Activated CD8-positive, alpha-beta memory T cell treated with anti-CD3 and anti-CD28 coated beads for 1 hour (primary cell): Measurements from ENCODE around the gene VAV3.
"Not testable (repeated sequence)": the region's sequence is repeated elsewhere in the genome, so short reads cannot be mapped to it uniquely, and the experiment has no call there.

Experiments used
- DNase-seq, 2 donors: peaks; one replicate each; pipeline ENCODE4 v3.0.0-alpha.2; 2020; ENCODE audit warnings: low read depth in 1 of 2; ENCODE audit errors: extremely low read depth in 1 of 2

VAV3 gene

DNA sequence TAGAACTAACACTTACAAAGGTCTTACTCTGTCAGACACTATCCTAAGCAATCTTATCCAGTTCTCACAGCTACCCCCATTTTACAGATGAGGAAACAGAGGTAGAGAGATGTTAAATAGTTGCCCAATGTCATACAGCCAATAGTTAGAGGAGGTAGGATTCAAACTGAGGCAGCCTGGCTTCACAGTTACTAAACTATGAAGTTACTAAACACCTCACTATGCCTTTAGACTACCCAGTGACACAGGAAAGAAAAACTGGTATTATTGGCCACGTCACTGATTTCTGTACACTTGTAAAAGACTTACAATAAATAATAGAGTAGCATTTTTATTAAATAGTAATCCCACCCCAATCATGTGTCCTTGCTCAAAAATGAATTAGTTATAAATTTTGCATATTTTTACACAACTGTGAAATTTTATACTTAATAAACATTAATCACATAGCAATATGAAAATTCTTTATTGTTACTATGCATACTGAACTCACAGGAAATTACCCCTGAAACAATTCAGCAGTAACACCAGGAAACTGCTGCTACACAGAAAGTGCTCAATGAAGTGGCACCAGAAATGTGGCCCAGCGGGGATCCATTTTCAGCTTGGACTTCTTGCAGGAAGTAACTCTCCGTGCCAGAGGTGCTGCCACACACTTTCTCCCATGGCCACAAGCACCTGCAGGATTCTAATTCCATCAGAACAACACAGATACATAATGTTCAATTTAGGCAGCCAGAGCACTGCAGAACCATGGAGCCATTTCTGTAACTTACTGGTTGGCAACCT, 69.4 kb downstream of the VAV3 start:
- DNase-seq, result no peak

DNA sequence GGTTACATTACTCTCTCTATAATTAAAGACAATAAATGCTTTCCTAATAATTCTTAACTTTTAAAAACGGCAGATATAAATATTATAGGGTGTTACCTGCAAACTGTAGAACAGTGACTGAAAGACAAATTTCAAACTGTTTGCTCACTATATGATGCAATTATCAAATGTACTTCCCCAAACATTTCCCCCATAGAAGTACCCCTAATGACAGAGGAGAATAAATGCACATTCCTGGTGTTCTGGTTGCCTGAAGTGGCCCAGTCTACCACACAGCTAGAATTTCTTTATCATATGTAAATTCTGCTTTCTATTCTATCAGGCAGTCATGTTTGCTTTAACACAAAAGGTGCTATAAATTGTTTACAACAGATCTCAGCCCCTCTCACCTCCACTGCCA, 70.4 kb downstream of the VAV3 start:
- no peak for DNase-seq

DNA sequence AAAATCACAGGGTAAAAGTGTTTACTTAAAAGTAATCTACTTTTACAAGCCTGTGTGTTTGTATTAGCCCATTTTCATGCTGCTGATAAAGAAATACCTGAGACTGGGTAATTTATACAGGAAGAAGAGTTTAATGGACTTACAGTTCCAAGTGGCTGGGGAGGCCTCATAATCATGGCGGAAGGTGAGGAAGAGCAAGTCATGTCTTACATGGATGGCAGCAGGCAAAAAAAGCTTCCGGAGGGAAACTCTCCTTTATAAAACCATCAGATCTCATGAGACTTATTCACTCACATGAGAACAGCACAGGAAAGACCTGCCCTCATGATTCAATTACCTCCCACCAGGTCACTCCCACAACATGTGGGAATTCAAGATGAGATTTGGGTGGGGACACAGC, 71.6 kb downstream of the VAV3 start:
- not testable (repeated sequence) for DNase-seq

- no peak for DNase-seq
Measured at GRCh38 chr1:107889524-107889923, 75.5 kb downstream of the VAV3 start.

DNA sequence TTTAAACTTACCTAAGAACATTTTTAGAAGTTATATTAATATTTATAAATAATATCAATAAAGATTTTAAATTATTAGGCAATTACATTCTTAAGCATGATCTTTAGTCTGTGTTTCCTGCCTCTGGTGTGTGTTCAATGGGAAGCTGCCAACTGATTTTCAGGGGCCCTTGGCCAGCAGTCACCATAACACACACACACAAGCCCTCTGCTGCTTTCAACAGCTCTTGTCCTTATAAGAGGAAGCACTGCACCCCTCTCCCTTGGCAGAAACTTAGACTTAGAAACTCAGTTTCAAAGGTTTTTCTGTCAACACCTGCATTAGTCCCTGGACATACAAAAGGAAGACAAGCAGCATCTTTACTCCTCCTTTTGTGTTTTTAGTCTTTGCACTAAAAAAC, 81.4 kb downstream of the VAV3 start:
- no peak for DNase-seq

GRCh38 chr1:107879927-107880326, 85.1 kb downstream of the VAV3 start:
- DNase-seq, result no peak

GRCh38 chr1:107879346-107879745, 85.6 kb downstream of the VAV3 start:
- DNase-seq, result no peak

DNA sequence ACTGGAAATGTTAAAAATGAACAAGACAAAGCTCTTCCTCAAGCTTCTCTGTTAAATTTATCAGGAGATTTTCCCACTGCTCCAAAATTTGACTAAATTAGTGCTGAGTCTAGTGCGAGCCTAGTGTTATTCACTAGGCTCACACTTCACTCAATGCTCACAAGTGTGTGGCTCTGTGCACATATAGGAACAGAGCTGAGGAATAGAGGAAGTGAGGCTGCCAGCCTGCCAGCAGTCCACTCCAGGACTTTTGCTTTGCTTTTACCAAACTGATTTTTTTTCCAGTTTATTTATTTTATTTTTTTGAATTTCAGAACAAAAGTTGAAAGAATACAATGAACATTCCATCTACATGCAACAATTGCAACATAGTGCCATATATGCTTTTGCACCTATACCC, 87.2 kb downstream of the VAV3 start:
- no peak for DNase-seq

- no peak for DNase-seq
Measured at GRCh38 chr1:107877092-107877491, 87.9 kb downstream of the VAV3 start.

DNA sequence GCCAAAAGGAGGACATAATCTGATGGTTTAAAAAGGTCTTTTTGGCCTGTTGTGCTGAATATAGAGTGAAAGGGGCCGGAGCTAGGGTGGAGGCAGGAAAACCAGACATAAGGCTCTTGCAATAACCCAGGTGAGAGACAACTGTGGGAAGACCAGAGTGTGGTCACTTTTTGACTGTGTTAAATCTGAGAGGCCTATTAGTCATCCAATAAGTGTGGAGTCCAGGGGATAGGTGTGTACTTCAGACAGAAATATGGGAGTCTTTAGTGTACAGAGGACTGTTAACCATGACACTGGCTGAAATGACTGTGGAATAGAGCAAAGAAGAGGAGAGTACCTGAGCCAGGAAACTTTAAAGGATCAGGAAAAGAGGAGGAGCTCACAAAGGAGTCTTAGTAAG, 89.3 kb downstream of the VAV3 start:
- no peak for DNase-seq

- no peak for DNase-seq
Measured at GRCh38 chr1:107874221-107874620, 90.8 kb downstream of the VAV3 start.

GRCh38 chr1:107871687-107872395, 93.1 kb downstream of the VAV3 start:
- DNase-seq, result no peak

GRCh38 chr1:107871259-107871658, 93.7 kb downstream of the VAV3 start:
- no peak for DNase-seq

GRCh38 chr1:107870696-107871095, 94.3 kb downstream of the VAV3 start:
- DNase-seq, result no peak

DNA sequence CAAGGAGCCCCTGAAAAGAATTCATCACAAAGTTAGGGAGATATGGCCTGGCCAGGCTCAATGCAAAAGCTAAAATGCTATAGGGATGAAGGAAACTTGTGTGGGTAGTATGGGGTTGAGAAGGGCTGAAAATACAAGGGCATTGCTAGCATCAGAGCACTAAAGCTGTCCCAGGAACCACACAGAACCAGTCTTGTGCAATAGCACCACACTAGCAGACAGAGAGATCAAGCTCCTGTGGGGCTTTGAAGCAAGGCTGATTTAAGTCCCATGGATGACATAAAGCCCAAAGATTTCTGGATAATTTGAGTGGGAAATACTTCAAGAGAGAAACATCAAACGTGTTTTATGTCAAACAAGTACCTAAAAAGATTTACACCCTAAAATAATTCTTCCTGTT, 97.1 kb downstream of the VAV3 start:
- DNase-seq, result no peak

DNA sequence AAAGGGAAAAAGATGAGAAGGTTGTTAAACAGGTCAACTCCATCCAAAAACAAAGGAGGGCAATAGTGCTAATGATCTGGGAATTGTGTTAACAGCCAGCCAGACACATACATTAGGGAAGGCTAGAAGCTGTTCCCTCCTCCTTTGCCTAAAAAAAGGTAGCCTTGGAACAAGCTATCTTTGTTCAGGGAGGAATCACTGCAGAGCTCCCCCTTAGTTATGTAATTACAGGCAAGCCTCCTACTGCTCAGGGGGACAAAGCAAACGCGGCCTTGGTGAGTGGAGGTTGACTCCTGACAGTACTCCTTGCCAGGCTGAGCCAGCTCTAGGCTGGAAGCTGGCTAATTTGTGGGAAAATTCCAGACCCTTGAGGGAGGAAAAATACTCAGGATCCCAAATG, 97.6 kb downstream of the VAV3 start:
- no peak for DNase-seq

GRCh38 chr1:107866870-107867269, 98.1 kb downstream of the VAV3 start:
- DNase-seq, result no peak

DNA sequence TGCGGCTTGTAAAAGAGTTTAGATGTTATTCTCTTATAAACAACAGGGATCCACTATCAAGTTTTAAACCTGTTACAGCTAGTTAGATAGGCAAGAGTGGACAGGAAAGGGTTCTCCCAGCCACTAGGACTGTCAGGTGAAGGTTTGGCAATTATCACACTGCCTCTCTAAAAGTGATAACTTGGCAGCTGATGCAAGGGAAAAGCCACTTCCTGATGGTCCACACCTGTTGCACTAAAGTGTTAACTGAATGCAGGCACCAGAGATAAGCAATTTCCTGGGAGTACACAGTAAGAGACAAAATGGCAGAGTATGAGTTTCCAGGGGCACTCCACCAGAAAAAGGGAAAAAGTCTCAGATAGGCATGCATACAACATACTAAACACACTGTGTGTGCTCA, 99.4 kb downstream of the VAV3 start:
- DNase-seq, result no peak

DNA sequence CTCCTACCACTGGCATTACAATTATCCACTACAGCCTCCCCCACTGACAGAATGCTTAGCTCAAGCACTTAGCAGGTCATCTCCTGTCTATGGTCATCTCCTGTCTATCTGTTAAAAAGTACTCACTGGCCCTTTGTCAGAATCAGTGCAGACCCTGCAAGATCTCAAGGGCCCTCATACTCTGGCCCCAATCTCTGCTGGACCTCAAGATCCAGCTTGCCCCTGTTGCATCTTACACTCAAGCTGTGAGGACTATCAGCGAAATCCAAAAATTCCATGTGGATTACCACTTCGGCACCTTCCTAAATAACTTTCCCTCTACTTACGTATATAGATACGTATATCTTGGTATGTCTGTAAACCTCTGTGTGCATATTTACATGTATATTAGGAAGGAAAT, 101.6 kb downstream of the VAV3 start:
- DNase-seq, result no peak

DNA sequence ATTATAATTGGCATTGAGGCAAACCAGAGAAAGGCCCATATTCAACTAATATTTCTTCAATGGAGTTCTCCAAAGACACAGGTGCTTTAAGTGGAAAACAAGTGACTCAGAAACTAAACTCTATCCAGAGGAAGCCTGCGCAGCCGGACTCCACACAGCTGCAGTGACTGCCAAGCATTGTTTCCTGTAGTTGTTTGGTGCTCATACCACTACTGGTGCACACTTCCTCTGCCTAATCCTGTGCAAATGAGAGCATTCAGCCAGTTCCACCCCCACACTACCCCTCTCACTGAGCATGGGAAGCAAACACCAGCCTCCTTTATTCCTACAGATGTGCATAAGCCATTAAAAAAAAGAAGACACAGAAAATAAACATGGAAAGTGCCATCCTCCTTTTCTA, 102.9 kb downstream of the VAV3 start:
- DNase-seq, result no peak

- DNase-seq, result no peak
Measured at GRCh38 chr1:107858323-107858722, 106.7 kb downstream of the VAV3 start.

GRCh38 chr1:107851418-107851817, 113.6 kb downstream of the VAV3 start:
- no peak for DNase-seq
